GM12878 (cell line): ENCODE results near the gene ITK.

Experiments
- ESRRA ChIP-seq: IDR thresholded peaks from 2 replicates; pipeline ENCODE4 v1.6.1; 2012; ENCODE audit warnings: mild to moderate bottlenecking, low read length, improper control_type of control experiment
- TF ChIP-seq, protein P1 (sequence below): fragments of 450-650 bp; IDR thresholded peaks from 2 replicates; pipeline ENCODE4 v1.6.1; 2017; ENCODE audit warnings: mild to moderate bottlenecking, low read depth, inconsistent platforms; ENCODE audit not compliant: poor library complexity, severe bottlenecking
- TF ChIP-seq, protein P2 (sequence below): fragments of 450-650 bp; IDR thresholded peaks from 2 replicates; pipeline ENCODE4 v1.6.1; 2018; ENCODE audit warnings: mild to moderate bottlenecking, low read depth, moderate library complexity; ENCODE audit not compliant: partially characterized antibody

DNA sequence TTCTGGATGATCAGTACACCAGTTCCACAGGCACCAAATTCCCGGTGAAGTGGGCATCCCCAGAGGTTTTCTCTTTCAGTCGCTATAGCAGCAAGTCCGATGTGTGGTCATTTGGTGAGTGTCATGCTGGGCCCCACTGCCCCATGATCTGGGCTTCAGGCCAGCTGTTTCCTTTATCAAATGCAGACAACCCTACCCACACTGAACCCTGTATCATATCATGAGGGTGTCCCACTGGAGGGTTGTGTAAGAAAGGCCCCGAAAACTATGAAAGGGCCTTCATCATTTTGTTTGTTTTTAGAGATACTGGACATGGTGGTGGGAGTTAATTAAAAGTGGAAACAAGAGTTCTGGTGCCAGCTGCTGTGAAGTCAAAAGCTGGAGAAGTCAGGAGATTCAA lies 65.2 kb downstream of the ITK start:
- TF ChIP-seq ESRRA = no peak
- TF ChIP-seq, protein P1, sequence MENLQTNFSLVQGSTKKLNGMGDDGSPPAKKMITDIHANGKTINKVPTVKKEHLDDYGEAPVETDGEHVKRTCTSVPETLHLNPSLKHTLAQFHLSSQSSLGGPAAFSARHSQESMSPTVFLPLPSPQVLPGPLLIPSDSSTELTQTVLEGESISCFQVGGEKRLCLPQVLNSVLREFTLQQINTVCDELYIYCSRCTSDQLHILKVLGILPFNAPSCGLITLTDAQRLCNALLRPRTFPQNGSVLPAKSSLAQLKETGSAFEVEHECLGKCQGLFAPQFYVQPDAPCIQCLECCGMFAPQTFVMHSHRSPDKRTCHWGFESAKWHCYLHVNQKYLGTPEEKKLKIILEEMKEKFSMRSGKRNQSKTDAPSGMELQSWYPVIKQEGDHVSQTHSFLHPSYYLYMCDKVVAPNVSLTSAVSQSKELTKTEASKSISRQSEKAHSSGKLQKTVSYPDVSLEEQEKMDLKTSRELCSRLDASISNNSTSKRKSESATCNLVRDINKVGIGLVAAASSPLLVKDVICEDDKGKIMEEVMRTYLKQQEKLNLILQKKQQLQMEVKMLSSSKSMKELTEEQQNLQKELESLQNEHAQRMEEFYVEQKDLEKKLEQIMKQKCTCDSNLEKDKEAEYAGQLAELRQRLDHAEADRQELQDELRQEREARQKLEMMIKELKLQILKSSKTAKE = no peak
- TF ChIP-seq, protein P2, sequence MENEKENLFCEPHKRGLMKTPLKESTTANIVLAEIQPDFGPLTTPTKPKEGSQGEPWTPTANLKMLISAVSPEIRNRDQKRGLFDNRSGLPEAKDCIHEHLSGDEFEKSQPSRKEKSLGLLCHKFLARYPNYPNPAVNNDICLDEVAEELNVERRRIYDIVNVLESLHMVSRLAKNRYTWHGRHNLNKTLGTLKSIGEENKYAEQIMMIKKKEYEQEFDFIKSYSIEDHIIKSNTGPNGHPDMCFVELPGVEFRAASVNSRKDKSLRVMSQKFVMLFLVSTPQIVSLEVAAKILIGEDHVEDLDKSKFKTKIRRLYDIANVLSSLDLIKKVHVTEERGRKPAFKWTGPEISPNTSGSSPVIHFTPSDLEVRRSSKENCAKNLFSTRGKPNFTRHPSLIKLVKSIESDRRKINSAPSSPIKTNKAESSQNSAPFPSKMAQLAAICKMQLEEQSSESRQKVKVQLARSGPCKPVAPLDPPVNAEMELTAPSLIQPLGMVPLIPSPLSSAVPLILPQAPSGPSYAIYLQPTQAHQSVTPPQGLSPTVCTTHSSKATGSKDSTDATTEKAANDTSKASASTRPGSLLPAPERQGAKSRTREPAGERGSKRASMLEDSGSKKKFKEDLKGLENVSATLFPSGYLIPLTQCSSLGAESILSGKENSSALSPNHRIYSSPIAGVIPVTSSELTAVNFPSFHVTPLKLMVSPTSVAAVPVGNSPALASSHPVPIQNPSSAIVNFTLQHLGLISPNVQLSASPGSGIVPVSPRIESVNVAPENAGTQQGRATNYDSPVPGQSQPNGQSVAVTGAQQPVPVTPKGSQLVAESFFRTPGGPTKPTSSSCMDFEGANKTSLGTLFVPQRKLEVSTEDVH = no peak
